Neutrophil (primary cell): ENCODE data around the gene POTEG.
"Not testable (repeated sequence)": the region's sequence is repeated elsewhere in the genome, so short reads cannot be mapped to it uniquely, and the experiment has no call there.

ENCODE experiments used
- H3K27ac ChIP-seq: fragments of 200-600 bp; sonication (generic); 2 replicates; pipeline ENCODE4 v1.5.1; 2016; ENCODE audit warnings: mild to moderate bottlenecking, moderate library complexity
- H3K27me3 ChIP-seq: fragments of 200-600 bp; sonication (generic); 2 replicates; pipeline ENCODE4 v1.6.0; 2016; ENCODE audit warnings: mild to moderate bottlenecking
- H3K36me3 ChIP-seq: fragments of 200-600 bp; sonication (generic); 2 replicates; pipeline ENCODE4 v1.5.1; 2017
- H3K4me1 ChIP-seq, 2 experiments: fragments of 200-600 bp in 1 of 2; sonication (generic) in 1 of 2; 1 replicate in 1 of 2; 2 replicates in 1 of 2; pipeline versions ENCODE4 v1.5.1 to v1.6.1; 2013 to 2016; ENCODE audit warnings: low read depth in 1 of 2, low read length in 1 of 2, mild to moderate bottlenecking in 1 of 2, moderate library complexity in 1 of 2; ENCODE audit not compliant: control insufficient read depth in 1 of 2, insufficient read depth in 1 of 2
- H3K4me3 ChIP-seq, 2 experiments: fragments of 200-600 bp in 1 of 2; sonication (generic) in 1 of 2; 1 replicate in 1 of 2; 2 replicates in 1 of 2; pipeline ENCODE4 v1.5.1; 2013 to 2016; ENCODE audit warnings: low read depth in 1 of 2, low read length in 1 of 2, mild to moderate bottlenecking in 1 of 2, moderate library complexity in 1 of 2
- H3K9me3 ChIP-seq: fragments of 200-600 bp; sonication (generic); 2 replicates; pipeline ENCODE4 v1.5.1; 2016

POTEG gene

GRCh38 chr14:19390230-19390629, 43.9 kb downstream of the POTEG start:
- H3K27me3 ChIP-seq, H3K9me3 ChIP-seq, H3K4me1 ChIP-seq, H3K4me3 ChIP-seq, H3K27ac ChIP-seq, H3K36me3 ChIP-seq: not testable (repeated sequence)

GRCh38 chr14:19388741-19389140, 45.4 kb downstream of the POTEG start:
- not testable (repeated sequence) for H3K36me3 ChIP-seq, H3K9me3 ChIP-seq, H3K4me1 ChIP-seq, H3K4me3 ChIP-seq, H3K27ac ChIP-seq, H3K27me3 ChIP-seq

- H3K4me1 ChIP-seq, H3K27me3 ChIP-seq, H3K4me3 ChIP-seq, H3K36me3 ChIP-seq, H3K27ac ChIP-seq, H3K9me3 ChIP-seq: not testable (repeated sequence)
These were observed 47.1 kb downstream of the POTEG start for GRCh38 chr14:19386996-19387395.

- not testable (repeated sequence) for H3K27me3 ChIP-seq, H3K36me3 ChIP-seq, H3K27ac ChIP-seq, H3K4me3 ChIP-seq, H3K9me3 ChIP-seq, H3K4me1 ChIP-seq
These were observed 47.8 kb downstream of the POTEG start for GRCh38 chr14:19386309-19386708.

- H3K27ac ChIP-seq, H3K4me1 ChIP-seq, H3K36me3 ChIP-seq, H3K4me3 ChIP-seq, H3K9me3 ChIP-seq, H3K27me3 ChIP-seq: not testable (repeated sequence)
These were observed 49.9 kb downstream of the POTEG start for GRCh38 chr14:19384088-19384781.

- H3K36me3 ChIP-seq, H3K27me3 ChIP-seq, H3K27ac ChIP-seq, H3K4me1 ChIP-seq, H3K4me3 ChIP-seq, H3K9me3 ChIP-seq: not testable (repeated sequence)
These were observed 51.0 kb downstream of the POTEG start for GRCh38 chr14:19383008-19383584.

GRCh38 chr14:19380137-19380536, 54.0 kb downstream of the POTEG start:
- H3K27me3 ChIP-seq, H3K27ac ChIP-seq, H3K4me3 ChIP-seq, H3K9me3 ChIP-seq, H3K36me3 ChIP-seq, H3K4me1 ChIP-seq: not testable (repeated sequence)

GRCh38 chr14:19374451-19374903, 59.7 kb downstream of the POTEG start:
- H3K4me1 ChIP-seq, H3K36me3 ChIP-seq, H3K9me3 ChIP-seq, H3K27ac ChIP-seq, H3K4me3 ChIP-seq, H3K27me3 ChIP-seq: not testable (repeated sequence)

GRCh38 chr14:19372813-19373500, 61.2 kb downstream of the POTEG start:
- not testable (repeated sequence) for H3K4me1 ChIP-seq, H3K36me3 ChIP-seq, H3K4me3 ChIP-seq, H3K9me3 ChIP-seq, H3K27ac ChIP-seq, H3K27me3 ChIP-seq

- not testable (repeated sequence) for H3K9me3 ChIP-seq, H3K36me3 ChIP-seq, H3K27ac ChIP-seq, H3K4me1 ChIP-seq, H3K4me3 ChIP-seq, H3K27me3 ChIP-seq
These were observed 62.4 kb downstream of the POTEG start for GRCh38 chr14:19371767-19372166.

GRCh38 chr14:19362803-19363202, 71.3 kb downstream of the POTEG start:
- H3K9me3 ChIP-seq, H3K27ac ChIP-seq, H3K4me3 ChIP-seq, H3K4me1 ChIP-seq, H3K36me3 ChIP-seq, H3K27me3 ChIP-seq: not testable (repeated sequence)

- H3K4me3 ChIP-seq, H3K27me3 ChIP-seq, H3K9me3 ChIP-seq, H3K36me3 ChIP-seq, H3K27ac ChIP-seq, H3K4me1 ChIP-seq: not testable (repeated sequence)
These were observed 71.8 kb downstream of the POTEG start for GRCh38 chr14:19362323-19362722.

- not testable (repeated sequence) for H3K4me3 ChIP-seq, H3K9me3 ChIP-seq, H3K36me3 ChIP-seq, H3K27ac ChIP-seq, H3K4me1 ChIP-seq, H3K27me3 ChIP-seq
These were observed 72.4 kb downstream of the POTEG start for GRCh38 chr14:19361636-19362253.
